Fibroblast of lung (primary cell): ENCODE data around the gene IL2RA. TPM values are rescaled to one million over a fixed set of nuclear protein-coding genes. Genes with fewer than 3 reads are reported as not detected.

Source experiments
- DNase-seq, 2 donors: peaks; one replicate each; pipeline versions ENCODE4 v3.0.0 to v3.0.0-alpha.2; 2010; ENCODE audit warnings: low read depth in 2 of 2
- H2AFZ ChIP-seq: 2 replicates; pipeline ENCODE4 v1.5.1; 2012; ENCODE audit warnings: low read length, control low read depth, inconsistent platforms
- H3K27ac ChIP-seq: 2 replicates; pipeline ENCODE4 v1.5.1; 2011; ENCODE audit warnings: low read length, control low read depth; ENCODE audit not compliant: insufficient read depth
- H3K27me3 ChIP-seq: 2 replicates; pipeline ENCODE4 v1.5.1; 2011; ENCODE audit warnings: mild to moderate bottlenecking, low read length; ENCODE audit not compliant: control insufficient read depth, insufficient read depth
- H3K36me3 ChIP-seq: 2 replicates; pipeline ENCODE4 v1.5.1; 2011; ENCODE audit warnings: low read length; ENCODE audit not compliant: control insufficient read depth, insufficient read depth
- H3K4me1 ChIP-seq: 2 replicates; pipeline ENCODE4 v1.5.1; 2011; ENCODE audit warnings: low read length; ENCODE audit not compliant: control insufficient read depth, insufficient read depth; ENCODE audit errors: extremely low read depth
- H3K4me2 ChIP-seq: 2 replicates; pipeline ENCODE4 v1.5.1; 2011; ENCODE audit warnings: low read length, control low read depth; ENCODE audit not compliant: insufficient read depth; ENCODE audit errors: extremely low read depth
- H3K4me3 ChIP-seq, 4 experiments: fragments of 200-600 bp in 1 of 4; sonication (generic) in 1 of 4; replicated peaks in 1 of 4; 2 replicates each; pipeline ENCODE4 v1.5.1; 2011 to 2016; ENCODE audit warnings: low read length in 4 of 4, low read depth in 3 of 4, mild to moderate bottlenecking in 3 of 4, control low read depth in 2 of 4, inconsistent platforms in 1 of 4, mixed read lengths in 1 of 4; ENCODE audit not compliant: insufficient read depth in 1 of 4; ENCODE audit errors: control extremely low read depth in 1 of 4
- H3K79me2 ChIP-seq: 2 replicates; pipeline ENCODE4 v1.5.1; 2012; ENCODE audit warnings: mild to moderate bottlenecking, low read length, inconsistent platforms; ENCODE audit not compliant: control insufficient read depth, insufficient read depth
- H3K9ac ChIP-seq: 2 replicates; pipeline ENCODE4 v1.5.1; 2011; ENCODE audit warnings: mild to moderate bottlenecking, low read length, control low read depth; ENCODE audit not compliant: insufficient read depth
- H3K9me3 ChIP-seq: 2 replicates; pipeline ENCODE4 v1.5.1; 2012; ENCODE audit warnings: low read depth, low read length; ENCODE audit not compliant: control insufficient read depth, insufficient read depth
- H4K20me1 ChIP-seq: 2 replicates; pipeline ENCODE4 v1.5.1; 2011; ENCODE audit warnings: low read length; ENCODE audit not compliant: control insufficient read depth, insufficient read depth; ENCODE audit errors: extremely low read depth
- EZH2 ChIP-seq: IDR thresholded peaks from 2 replicates; pipeline ENCODE4 v1.5.1; 2012; ENCODE audit warnings: low read length, control low read depth, mild to moderate bottlenecking; ENCODE audit errors: missing control alignments
- polyA plus RNA-seq, 2 donors: library from polyadenylated mRNA; depleted of rRNA in 1 of 2; stranded (reverse) in 1 of 2; unstranded in 1 of 2; fragments of >200 nt; gene quantifications; 2 replicates each; pipeline ENCODE4 v1.2.1, GENCODE V29; 2011 to 2012; ENCODE audit warnings: missing spikeins in 1 of 2
- total RNA-seq: library from RNA; depleted of rRNA; stranded (reverse); fragments of >200 nt; gene quantifications from 2 replicates; pipeline ENCODE4 v1.2.1, GENCODE V29; 2014
- TF ChIP-seq, protein P1 (sequence below), 2 donors: IDR thresholded peaks in 1 of 2; conservative IDR thresholded peaks in 1 of 2; 1 replicate in 1 of 2; 2 replicates in 1 of 2; pipeline ENCODE4 v1.5.1; 2011 to 2012; ENCODE audit warnings: low read length in 2 of 2, control low read depth in 1 of 2, inconsistent platforms in 1 of 2, low read depth in 1 of 2, mild to moderate bottlenecking in 1 of 2

The IL2RA gene
- total and polyA plus RNA-seq, 2 donors (not counting 1 experiment from before 2014, with no cell fraction given), result not detected

DNA sequence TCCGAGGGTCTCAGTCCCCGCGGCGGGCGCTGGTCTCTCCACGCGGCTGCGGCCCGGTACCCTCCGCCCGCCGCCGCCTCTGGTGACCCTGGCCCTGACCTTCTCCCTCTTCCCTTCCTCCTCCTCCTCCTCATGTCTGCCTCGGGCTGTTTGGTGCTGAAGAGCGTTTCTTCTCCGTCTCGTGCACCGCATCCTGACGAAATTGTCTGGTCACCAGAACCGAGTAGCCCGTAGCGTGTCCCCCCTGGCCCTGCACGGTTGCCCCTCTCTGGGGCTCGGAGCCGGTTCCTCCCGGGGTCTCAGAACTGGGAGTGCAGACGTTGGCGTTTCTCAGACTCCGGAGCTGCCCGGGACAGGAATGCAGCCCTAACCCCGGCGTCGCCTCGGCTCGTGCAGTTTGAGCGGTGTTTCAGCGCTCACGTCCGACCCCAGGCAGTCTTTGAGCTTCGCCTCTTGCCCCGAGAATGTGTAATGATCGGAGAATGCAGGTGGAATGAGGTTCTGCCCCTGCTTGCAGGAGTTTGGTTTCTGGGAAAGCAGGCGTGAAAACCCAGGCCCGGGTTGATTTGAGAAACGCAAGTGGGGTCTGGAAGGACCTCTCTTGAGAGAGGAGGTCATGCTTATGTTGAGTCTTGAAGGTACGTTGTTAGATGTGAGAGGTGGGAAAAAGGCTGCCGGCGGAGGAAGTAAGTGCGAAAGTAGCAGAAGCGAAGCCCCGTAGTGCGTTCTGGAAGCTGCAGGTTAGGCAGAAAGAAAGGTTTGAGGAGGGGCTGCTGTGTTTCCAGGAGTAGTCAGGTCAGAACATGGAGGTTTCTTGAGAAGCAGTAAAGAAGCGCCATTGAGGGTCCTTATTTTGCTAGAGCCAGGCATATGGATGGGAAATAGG is 27.4 kb upstream of the IL2RA start:
- Histone ChIP-seq H3K4me2 (peak overlapping the region; percentile 99), H3K27me3 (no peaks in the 10 kb centered on the region), H2AFZ (no peak overlapping the region), H3K4me3 (peak overlapping the region; percentile 88 to 99 (median 95)), H3K9me3 (no peaks in the 10 kb centered on the region), H3K36me3 (no peaks in the 10 kb centered on the region), H3K4me1 (peaks cover 6% of the 10 kb centered on the region), H4K20me1 (peaks cover 2% of the 10 kb centered on the region), H3K9ac (peak overlapping the region; percentile 97), H3K27ac (peak overlapping the region; percentile 85), H3K79me2 (peaks cover 56% of the 10 kb centered on the region)
- TF ChIP-seq EZH2, result no peak
- TF ChIP-seq, protein P1, sequence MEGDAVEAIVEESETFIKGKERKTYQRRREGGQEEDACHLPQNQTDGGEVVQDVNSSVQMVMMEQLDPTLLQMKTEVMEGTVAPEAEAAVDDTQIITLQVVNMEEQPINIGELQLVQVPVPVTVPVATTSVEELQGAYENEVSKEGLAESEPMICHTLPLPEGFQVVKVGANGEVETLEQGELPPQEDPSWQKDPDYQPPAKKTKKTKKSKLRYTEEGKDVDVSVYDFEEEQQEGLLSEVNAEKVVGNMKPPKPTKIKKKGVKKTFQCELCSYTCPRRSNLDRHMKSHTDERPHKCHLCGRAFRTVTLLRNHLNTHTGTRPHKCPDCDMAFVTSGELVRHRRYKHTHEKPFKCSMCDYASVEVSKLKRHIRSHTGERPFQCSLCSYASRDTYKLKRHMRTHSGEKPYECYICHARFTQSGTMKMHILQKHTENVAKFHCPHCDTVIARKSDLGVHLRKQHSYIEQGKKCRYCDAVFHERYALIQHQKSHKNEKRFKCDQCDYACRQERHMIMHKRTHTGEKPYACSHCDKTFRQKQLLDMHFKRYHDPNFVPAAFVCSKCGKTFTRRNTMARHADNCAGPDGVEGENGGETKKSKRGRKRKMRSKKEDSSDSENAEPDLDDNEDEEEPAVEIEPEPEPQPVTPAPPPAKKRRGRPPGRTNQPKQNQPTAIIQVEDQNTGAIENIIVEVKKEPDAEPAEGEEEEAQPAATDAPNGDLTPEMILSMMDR (conservative IDR thresholded peaks at IDR 0.05 in 1 of 2, IDR thresholded peaks at IDR 0.05 in 1 of 2; ENCODE audit: low read depth in 1 of 2, low read length in 2 of 2), result no peak
- DNase-seq, result peak in 1 of 2 donors; percentile 53

GRCh38 chr10:6088721-6089333 is 26.7 kb upstream of the IL2RA start, which contains the start of gene RBM17:
RBM17 (plus strand) TSS chr10:6089034; CDS start chr10:6097066, 8,032 bp downstream.
- Histone ChIP-seq H4K20me1 (peaks cover 2% of the 10 kb centered on the region), H2AFZ (peak within 1 kb of the TSS; percentile 74), H3K9ac (peak within 1 kb of the TSS; percentile 97), H3K27ac (peak within 1 kb of the TSS; percentile 85), H3K79me2 (peaks cover 49% of the 10 kb centered on the region), H3K9me3 (no peaks in the 10 kb centered on the region), H3K4me3 (peak within 1 kb of the TSS; percentile 88 to 99 (median 95)), H3K27me3 (no peaks in the 10 kb centered on the region), H3K36me3 (no peaks in the 10 kb centered on the region), H3K4me2 (peak within 1 kb of the TSS; percentile 99), H3K4me1 (peaks cover 6% of the 10 kb centered on the region)
- TF ChIP-seq, protein P1 (conservative IDR thresholded peaks at IDR 0.05 in 1 of 2, IDR thresholded peaks at IDR 0.05 in 1 of 2; ENCODE audit: low read depth in 1 of 2, low read length in 2 of 2), result peak; percentile 98 to 99
- TF ChIP-seq EZH2, result no peak
- DNase-seq, result peak; percentile 93 to 98
